Measurements from ENCODE around the gene WDR54. TPM values are rescaled to one million over a fixed set of nuclear protein-coding genes. Genes with fewer than 3 reads are reported as not detected.
A peak's percentile ranks its signal among the peaks of the same experiment; 100 is the strongest.

The WDR54 gene
- total RNA-seq (10 to 100 TPM; 27.5 to 31.7 TPM), polyA plus RNA-seq (ENCODE audit: insufficient read depth, low read depth, low replicate concordance) (90.6 TPM)
- long read RNA-seq, donor 1, transcript WDR54-201 (10 exons, 1,147 nt): major isoform, 9 of 15 reads
- long read RNA-seq, donor 1, partial matches to known transcripts: 6 of 15 reads
- long read RNA-seq, donor 1, other reads (novel, unspliced or antisense): 0 of 15 reads
- long read RNA-seq, donor 2, transcript WDR54-201 (10 exons, 1,147 nt): major isoform, 8 of 13 reads
- long read RNA-seq, donor 2, partial matches to known transcripts: 0 of 13 reads
- long read RNA-seq, donor 2, other reads (novel, unspliced or antisense): 0 of 13 reads

GRCh38 chr2:74421221-74421870 lies at the start of gene WDR54, which contains the start of gene C2orf81:
Gene WDR54 (plus strand): TSS chr2:74421730. CDS start chr2:74422154, 424 bp downstream.
Gene C2orf81 (minus strand): TSS chr2:74421619. CDS start chr2:74421560, 59 bp downstream.
- TF ChIP-seq POLR2A (IDR thresholded peaks at IDR 0.05) (no peak), CTCF (IDR thresholded peaks at IDR 0.05) (no peak)
- intact Hi-C loops (cut with DNase I; ENCODE audit: low total_unique reads): no loop called here
- WGBS, 2 donors: 1% methylated on average over 17 to 21 of the region's 57 CpGs

DNA sequence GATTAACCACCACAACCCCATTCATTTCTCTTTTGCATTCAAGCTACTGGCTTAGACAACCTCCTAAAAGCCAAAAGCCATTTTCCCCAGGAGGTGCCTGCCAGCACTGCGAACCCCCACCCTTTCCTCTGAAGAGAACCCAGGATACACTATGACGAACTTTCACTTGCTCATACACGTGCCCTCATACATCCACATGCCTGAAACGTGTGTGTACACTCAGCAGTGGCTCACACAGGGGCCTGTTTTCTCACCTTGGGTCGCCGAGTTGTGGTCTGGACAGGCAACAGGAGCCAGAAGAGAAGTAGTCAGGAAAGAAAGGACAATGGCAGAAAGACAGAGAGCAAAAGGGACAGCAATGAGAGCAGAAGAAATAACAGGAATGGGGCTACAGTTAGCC lies 48.9 kb upstream of the WDR54 start:
- peak overlapping the region; percentile 60 to 79 for H3K27ac ChIP-seq
- H3K4me3 ChIP-seq: peak overlapping the region in 1 of 2 donors; percentile 55
- peaks cover 10% of the 10 kb centered on the region for H3K4me1 ChIP-seq
- H3K27me3 ChIP-seq: no peaks in the 10 kb centered on the region
- TF ChIP-seq POLR2A (IDR thresholded peaks at IDR 0.05) (no peak), CTCF (IDR thresholded peaks at IDR 0.05) (no peak)
- H3K9me3 ChIP-seq: no peaks in the 10 kb centered on the region
- DNase-seq: no peak
- peaks cover 8% of the 10 kb centered on the region for H3K36me3 ChIP-seq (ENCODE audit: low read depth, missing control alignments)
- intact Hi-C loops (cut with DNase I; ENCODE audit: low total_unique reads): no loop called here
- 64 to 82% methylated on average over 6 of the region's 6 CpGs for WGBS, 2 donors

More at GRCh38 chr2:74421221-74421870, at the start of gene WDR54, which contains the start of gene C2orf81:
- Histone ChIP-seq H3K27ac (peak within 1 kb of the TSS in 1 of 2 donors; percentile 21), H3K4me1 (no peaks in the 10 kb centered on the region), H3K36me3 (ENCODE audit: low read depth, missing control alignments) (no peaks in the 10 kb centered on the region), H3K9me3 (no peaks in the 10 kb centered on the region), H3K27me3 (no peaks in the 10 kb centered on the region), H3K4me3 (peak within 1 kb of the TSS; percentile 51 to 67)
- DNase-seq: peak; percentile 91

- WGBS, 2 donors: 24 to 49% methylated on average over 5 of the region's 5 CpGs
- intact Hi-C loops (cut with DNase I; ENCODE audit: low total_unique reads): no loop called here
- Histone ChIP-seq H3K27ac (peak overlapping the region; percentile 69 to 79), H3K4me3 (peak overlapping the region; percentile 29 to 55), H3K27me3 (no peaks in the 10 kb centered on the region), H3K9me3 (no peaks in the 10 kb centered on the region), H3K36me3 (ENCODE audit: low read depth, missing control alignments) (peaks cover 6% of the 10 kb centered on the region), H3K4me1 (peaks cover 10% of the 10 kb centered on the region)
- DNase-seq: peak; percentile 94
- TF ChIP-seq POLR2A (IDR thresholded peaks at IDR 0.05): no peak
- TF ChIP-seq CTCF (IDR thresholded peaks at IDR 0.05): no peak
Measured at GRCh38 chr2:74373221-74373676, 48.3 kb upstream of the WDR54 start.

- H3K27me3 ChIP-seq: no peaks in the 10 kb centered on the region
- H3K4me1 ChIP-seq: peaks cover 12% of the 10 kb centered on the region
- H3K36me3 ChIP-seq (ENCODE audit: low read depth, missing control alignments): peaks cover 5% of the 10 kb centered on the region
- H3K27ac ChIP-seq: peak overlapping the region; percentile 69 to 79
- WGBS, 2 donors: 54 to 76% methylated on average over 6 to 8 of the region's 8 CpGs
- no peak for TF ChIP-seq POLR2A (IDR thresholded peaks at IDR 0.05)
- no peak for TF ChIP-seq CTCF (IDR thresholded peaks at IDR 0.05)
- peak overlapping the region; percentile 29 to 55 for H3K4me3 ChIP-seq
- DNase-seq: no peak
- no peaks in the 10 kb centered on the region for H3K9me3 ChIP-seq
- intact Hi-C loops (cut with DNase I; ENCODE audit: low total_unique reads): no loop called here
Measured at GRCh38 chr2:74373985-74374384, 47.5 kb upstream of the WDR54 start.
